Adipocyte (in vitro differentiated cells): ENCODE data around the gene MST1R.
"Not testable (repeated sequence)": the region's sequence is repeated elsewhere in the genome, so short reads cannot be mapped to it uniquely, and the experiment has no call there.

Experiments
- DNase-seq: peaks from one replicate; pipeline ENCODE4 v3.0.0-alpha.2; 2015; ENCODE audit warnings: low read depth
- H3K27me3 ChIP-seq: replicated peaks from 2 replicates; pipeline ENCODE4 v1.7.0; 2013; ENCODE audit warnings: mild to moderate bottlenecking, low read length, moderate library complexity; ENCODE audit not compliant: control insufficient read depth, insufficient read depth
- H3K36me3 ChIP-seq: 2 replicates; pipeline ENCODE4 v1.7.0; 2013; ENCODE audit warnings: low read length, mild to moderate bottlenecking, moderate library complexity; ENCODE audit not compliant: control insufficient read depth, insufficient read depth, severe bottlenecking
- H3K4me1 ChIP-seq: 2 replicates; pipeline ENCODE4 v1.7.0; 2013; ENCODE audit warnings: mild to moderate bottlenecking, low read length, moderate library complexity; ENCODE audit not compliant: control insufficient read depth, insufficient read depth
- H3K4me3 ChIP-seq: 2 replicates; pipeline ENCODE4 v1.7.0; 2013; ENCODE audit warnings: mild to moderate bottlenecking, low read length, moderate library complexity
- H3K9ac ChIP-seq: 2 replicates; pipeline ENCODE4 v1.7.0; 2013; ENCODE audit warnings: mild to moderate bottlenecking, low read length, moderate library complexity
- H3K9me3 ChIP-seq: 2 replicates; pipeline ENCODE4 v1.7.0; 2013; ENCODE audit warnings: mild to moderate bottlenecking, low read length, moderate library complexity; ENCODE audit not compliant: control insufficient read depth

Gene MST1R

GRCh38 chr3:49928481-49929017, 24.9 kb upstream of the MST1R start:
- Histone ChIP-seq H3K27me3 (no peaks in the 10 kb centered on the region), H3K4me3 (peak overlapping the region; percentile 98), H3K9me3 (no peaks in the 10 kb centered on the region), H3K4me1 (peaks cover 29% of the 10 kb centered on the region), H3K36me3 (no peaks in the 10 kb centered on the region), H3K9ac (no peak overlapping the region)
- DNase-seq = no peak

- H3K9ac ChIP-seq = no peak overlapping the region
- no peak overlapping the region for H3K4me3 ChIP-seq
- H3K4me1 ChIP-seq = peaks cover 29% of the 10 kb centered on the region
- H3K36me3 ChIP-seq = no peaks in the 10 kb centered on the region
- no peak for DNase-seq
- H3K9me3 ChIP-seq = no peaks in the 10 kb centered on the region
- H3K27me3 ChIP-seq = no peaks in the 10 kb centered on the region
Measured at GRCh38 chr3:49927798-49928197, 24.1 kb upstream of the MST1R start.

- peaks cover 29% of the 10 kb centered on the region for H3K4me1 ChIP-seq
- no peak overlapping the region for H3K4me3 ChIP-seq
- H3K9me3 ChIP-seq = no peaks in the 10 kb centered on the region
- H3K36me3 ChIP-seq = no peaks in the 10 kb centered on the region
- H3K9ac ChIP-seq = no peak overlapping the region
- DNase-seq = no peak
- no peaks in the 10 kb centered on the region for H3K27me3 ChIP-seq
Measured at GRCh38 chr3:49926117-49926728, 22.6 kb upstream of the MST1R start.

GRCh38 chr3:49925485-49925884, 21.8 kb upstream of the MST1R start:
- Histone ChIP-seq H3K27me3 (no peaks in the 10 kb centered on the region), H3K4me3 (no peak overlapping the region), H3K36me3 (no peaks in the 10 kb centered on the region), H3K9ac (no peak overlapping the region), H3K4me1 (peaks cover 23% of the 10 kb centered on the region), H3K9me3 (no peaks in the 10 kb centered on the region)
- no peak for DNase-seq

- H3K4me1 ChIP-seq = peaks cover 15% of the 10 kb centered on the region
- peak; percentile 36 for DNase-seq
- H3K9me3 ChIP-seq = no peaks in the 10 kb centered on the region
- no peak overlapping the region for H3K4me3 ChIP-seq
- no peaks in the 10 kb centered on the region for H3K36me3 ChIP-seq
- H3K9ac ChIP-seq = no peak overlapping the region
- no peaks in the 10 kb centered on the region for H3K27me3 ChIP-seq
Measured at GRCh38 chr3:49924683-49925082, 21.0 kb upstream of the MST1R start.

- H3K4me3 ChIP-seq, H3K9ac ChIP-seq, DNase-seq, H3K4me1 ChIP-seq, H3K36me3 ChIP-seq, H3K27me3 ChIP-seq, H3K9me3 ChIP-seq: not testable (repeated sequence)
Measured at GRCh38 chr3:49917806-49918590, 14.3 kb upstream of the MST1R start.

GRCh38 chr3:49916686-49917085, 13.0 kb upstream of the MST1R start:
- H3K9ac ChIP-seq = no peak overlapping the region
- peak; percentile 52 for DNase-seq
- peaks cover 4% of the 10 kb centered on the region for H3K4me1 ChIP-seq
- peaks cover 9% of the 10 kb centered on the region for H3K36me3 ChIP-seq
- H3K4me3 ChIP-seq = no peak overlapping the region
- no peaks in the 10 kb centered on the region for H3K9me3 ChIP-seq
- H3K27me3 ChIP-seq = no peaks in the 10 kb centered on the region

GRCh38 chr3:49914906-49915305, 11.2 kb upstream of the MST1R start:
- Histone ChIP-seq H3K36me3 (peaks cover 24% of the 10 kb centered on the region), H3K4me3 (no peak overlapping the region), H3K9ac (no peak overlapping the region), H3K4me1 (peaks cover 4% of the 10 kb centered on the region), H3K9me3 (no peaks in the 10 kb centered on the region), H3K27me3 (no peaks in the 10 kb centered on the region)
- no peak for DNase-seq

GRCh38 chr3:49912881-49913281, 9.2 kb upstream of the MST1R start:
- H3K36me3 ChIP-seq = peaks cover 37% of the 10 kb centered on the region
- no peaks in the 10 kb centered on the region for H3K9me3 ChIP-seq
- no peak overlapping the region for H3K4me3 ChIP-seq
- no peak for DNase-seq
- no peaks in the 10 kb centered on the region for H3K27me3 ChIP-seq
- peaks cover 4% of the 10 kb centered on the region for H3K4me1 ChIP-seq
- H3K9ac ChIP-seq = no peak overlapping the region

- Histone ChIP-seq H3K9ac (no peak overlapping the region), H3K4me3 (no peak overlapping the region), H3K4me1 (peaks cover 4% of the 10 kb centered on the region), H3K27me3 (no peaks in the 10 kb centered on the region), H3K36me3 (peaks cover 37% of the 10 kb centered on the region), H3K9me3 (no peaks in the 10 kb centered on the region)
- DNase-seq = no peak
Measured at GRCh38 chr3:49911611-49912010, 7.9 kb upstream of the MST1R start.

- no peak overlapping the region for H3K9ac ChIP-seq
- no peak overlapping the region for H3K4me3 ChIP-seq
- peaks cover 4% of the 10 kb centered on the region for H3K4me1 ChIP-seq
- no peak for DNase-seq
- no peaks in the 10 kb centered on the region for H3K9me3 ChIP-seq
- peaks cover 37% of the 10 kb centered on the region for H3K36me3 ChIP-seq
- H3K27me3 ChIP-seq = no peaks in the 10 kb centered on the region
Measured at GRCh38 chr3:49911124-49911420, 7.4 kb upstream of the MST1R start.
